ENCODE data around the gene IGSF6. TPM values are rescaled to one million over a fixed set of nuclear protein-coding genes. Genes with fewer than 3 reads are reported as not detected.

Gene IGSF6
- total RNA-seq, 2 experiments from 2014 or later, result 0.28 to 0.30 TPM

- no peaks in the 10 kb centered on the region for H3K79me2 ChIP-seq (ENCODE audit: insufficient read depth, low read depth, low read length)
- no peak for TF ChIP-seq CTCF (conservative IDR thresholded peaks at IDR 0.05; ENCODE audit: low read length)
- no peak for TF ChIP-seq EZH2phosphoT487 (IDR thresholded peaks at IDR 0.05; ENCODE audit: borderline replicate concordance, low read depth, low read length)
- no peak overlapping the region for H3K4me3 ChIP-seq (ENCODE audit: low read depth, low read length, poor library complexity, severe bottlenecking)
- DNase-seq (ENCODE audit: low spot score), result no peak
- H3K36me3 ChIP-seq (ENCODE audit: insufficient read depth, low read length), result no peaks in the 10 kb centered on the region
- H2AFZ ChIP-seq (ENCODE audit: low read length), result no peak overlapping the region
- no peak overlapping the region for H3K27ac ChIP-seq (ENCODE audit: low read depth, low read length, poor library complexity, severe bottlenecking)
- no TSS peak for BruUV-seq (replicated peaks)
- intact Hi-C loops (cut with micrococcal nuclease; ENCODE audit: unreplicated experiment), result no loop called here
- no peaks in the 10 kb centered on the region for H4K20me1 ChIP-seq (ENCODE audit: insufficient read depth, low read length)
- H3K4me1 ChIP-seq (ENCODE audit: insufficient read depth, low read length, poor library complexity, severe bottlenecking), result no peaks in the 10 kb centered on the region
- H3K9me3 ChIP-seq (ENCODE audit: low read length), result no peaks in the 10 kb centered on the region
- H3K4me2 ChIP-seq (ENCODE audit: low read length), result no peak overlapping the region
- no peaks in the 10 kb centered on the region for H3K9me2 ChIP-seq (ENCODE audit: insufficient read depth, low read length)
- ChIA-PET POLR2A (no interaction called here), CTCF (ENCODE audit: unreplicated experiment) (no interaction called here)
Observed at GRCh38 chr16:21673469-21673868, 21.1 kb upstream of the IGSF6 start.

- no peak overlapping the region for H2AFZ ChIP-seq (ENCODE audit: low read length)
- H4K20me1 ChIP-seq (ENCODE audit: insufficient read depth, low read length), result no peaks in the 10 kb centered on the region
- no peaks in the 10 kb centered on the region for H3K9me3 ChIP-seq (ENCODE audit: low read length)
- H3K4me3 ChIP-seq (ENCODE audit: low read depth, low read length, poor library complexity, severe bottlenecking), result no peak overlapping the region
- H3K27ac ChIP-seq (ENCODE audit: low read depth, low read length, poor library complexity, severe bottlenecking), result no peak overlapping the region
- H3K79me2 ChIP-seq (ENCODE audit: insufficient read depth, low read depth, low read length), result no peaks in the 10 kb centered on the region
- POLR2A ChIA-PET, result no interaction called here
- peaks cover 6% of the 10 kb centered on the region for H3K4me1 ChIP-seq (ENCODE audit: insufficient read depth, low read length, poor library complexity, severe bottlenecking)
- DNase-seq (ENCODE audit: low spot score), result no peak
- no peak overlapping the region for H3K4me2 ChIP-seq (ENCODE audit: low read length)
- no peaks in the 10 kb centered on the region for H3K9me2 ChIP-seq (ENCODE audit: insufficient read depth, low read length)
- intact Hi-C loops (cut with micrococcal nuclease; ENCODE audit: unreplicated experiment), result no loop called here
- TF ChIP-seq EZH2phosphoT487 (IDR thresholded peaks at IDR 0.05; ENCODE audit: borderline replicate concordance, low read depth, low read length) (no peak), CTCF (conservative IDR thresholded peaks at IDR 0.05; ENCODE audit: low read length) (no peak)
- CTCF ChIA-PET (ENCODE audit: unreplicated experiment), result no interaction called here
- no peaks in the 10 kb centered on the region for H3K36me3 ChIP-seq (ENCODE audit: insufficient read depth, low read length)
- no TSS peak for BruUV-seq (replicated peaks)
Observed at GRCh38 chr16:21667575-21667974, 15.2 kb upstream of the IGSF6 start.

- DNase-seq (ENCODE audit: low spot score), result no peak
- no peaks in the 10 kb centered on the region for H4K20me1 ChIP-seq (ENCODE audit: insufficient read depth, low read length)
- H3K4me1 ChIP-seq (ENCODE audit: insufficient read depth, low read length, poor library complexity, severe bottlenecking), result peaks cover 11% of the 10 kb centered on the region
- H3K27ac ChIP-seq (ENCODE audit: low read depth, low read length, poor library complexity, severe bottlenecking), result no peak overlapping the region
- intact Hi-C loops (cut with micrococcal nuclease; ENCODE audit: unreplicated experiment), result no loop called here
- no TSS peak for BruUV-seq (replicated peaks)
- H2AFZ ChIP-seq (ENCODE audit: low read length), result no peak overlapping the region
- no peak for TF ChIP-seq CTCF (conservative IDR thresholded peaks at IDR 0.05; ENCODE audit: low read length)
- no peak for TF ChIP-seq EZH2phosphoT487 (IDR thresholded peaks at IDR 0.05; ENCODE audit: borderline replicate concordance, low read depth, low read length)
- H3K79me2 ChIP-seq (ENCODE audit: insufficient read depth, low read depth, low read length), result no peaks in the 10 kb centered on the region
- H3K36me3 ChIP-seq (ENCODE audit: insufficient read depth, low read length), result no peaks in the 10 kb centered on the region
- H3K9me3 ChIP-seq (ENCODE audit: low read length), result no peaks in the 10 kb centered on the region
- no peaks in the 10 kb centered on the region for H3K9me2 ChIP-seq (ENCODE audit: insufficient read depth, low read length)
- H3K4me2 ChIP-seq (ENCODE audit: low read length), result no peak overlapping the region
- ChIA-PET POLR2A (no interaction called here), CTCF (ENCODE audit: unreplicated experiment) (no interaction called here)
- no peak overlapping the region for H3K4me3 ChIP-seq (ENCODE audit: low read depth, low read length, poor library complexity, severe bottlenecking)
Observed at GRCh38 chr16:21666772-21667171, 14.4 kb upstream of the IGSF6 start.

Data from OCI-LY7 (cell line).